ENCODE data around the gene SIRPD.
"Not testable (repeated sequence)": the region's sequence is repeated elsewhere in the genome, so short reads cannot be mapped to it uniquely, and the experiment has no call there.

Gene SIRPD

GRCh38 chr20:1557605-1558004, at the start of gene SIRPD:
TSS of gene SIRPD (minus strand) at chr20:1557705. CDS start at chr20:1557653, 52 bp downstream.
- no peak for DNase-seq (ENCODE audit: low read depth)

GRCh38 chr20:1600736-1601135, 43.2 kb upstream of the SIRPD start:
- no peak for DNase-seq (ENCODE audit: low read depth)

GRCh38 chr20:1595333-1595732, 37.8 kb upstream of the SIRPD start:
- DNase-seq (ENCODE audit: low read depth): no peak

- no peak for DNase-seq (ENCODE audit: low read depth)
Measured at GRCh38 chr20:1588533-1589460, 31.3 kb upstream of the SIRPD start.

- DNase-seq (ENCODE audit: low read depth): no peak
Measured at GRCh38 chr20:1587781-1588532, 30.5 kb upstream of the SIRPD start.

- DNase-seq (ENCODE audit: low read depth): no peak
Measured at GRCh38 chr20:1579488-1579887, 22.0 kb upstream of the SIRPD start.

- peak; percentile 0 for DNase-seq (ENCODE audit: low read depth)
Measured at GRCh38 chr20:1577906-1578305, 20.4 kb upstream of the SIRPD start.

- not testable (repeated sequence) for DNase-seq (ENCODE audit: low read depth)
Measured at GRCh38 chr20:1577313-1577712, 19.8 kb upstream of the SIRPD start.

- peak; percentile 0 for DNase-seq (ENCODE audit: low read depth)
Measured at GRCh38 chr20:1576641-1577040, 19.1 kb upstream of the SIRPD start.

GRCh38 chr20:1576003-1576402, 18.5 kb upstream of the SIRPD start:
- DNase-seq (ENCODE audit: low read depth): peak; percentile 0

- peak; percentile 0 for DNase-seq (ENCODE audit: low read depth)
Measured at GRCh38 chr20:1571583-1571982, 14.1 kb upstream of the SIRPD start.

GRCh38 chr20:1569415-1569881, 11.9 kb upstream of the SIRPD start:
- peak; percentile 59 for DNase-seq (ENCODE audit: low read depth)

- DNase-seq (ENCODE audit: low read depth): peak; percentile 0
Measured at GRCh38 chr20:1568163-1568490, 10.6 kb upstream of the SIRPD start.

GRCh38 chr20:1567392-1568162, 10.1 kb upstream of the SIRPD start:
- DNase-seq (ENCODE audit: low read depth): peak; percentile 44

GRCh38 chr20:1566701-1567100, 9.2 kb upstream of the SIRPD start:
- no peak for DNase-seq (ENCODE audit: low read depth)

GRCh38 chr20:1565461-1565860, 8.0 kb upstream of the SIRPD start:
- DNase-seq (ENCODE audit: low read depth): no peak

- no peak for DNase-seq (ENCODE audit: low read depth)
Measured at GRCh38 chr20:1563598-1563997, 6.1 kb upstream of the SIRPD start.

GRCh38 chr20:1562622-1563021, 5.1 kb upstream of the SIRPD start:
- DNase-seq (ENCODE audit: low read depth): no peak

- no peak for DNase-seq (ENCODE audit: low read depth)
Measured at GRCh38 chr20:1561350-1561749, 3.8 kb upstream of the SIRPD start.

- DNase-seq (ENCODE audit: low read depth): no peak
Measured at GRCh38 chr20:1555952-1556351, 1.6 kb downstream of the SIRPD start.

- DNase-seq (ENCODE audit: low read depth): no peak
Measured at GRCh38 chr20:1539816-1540419, 17.6 kb downstream of the SIRPD start.

GRCh38 chr20:1538655-1539054, 18.9 kb downstream of the SIRPD start:
- DNase-seq (ENCODE audit: low read depth): no peak
